ENCODE data around the gene L3HYPDH. TPM values are rescaled to one million over a fixed set of nuclear protein-coding genes. Genes with fewer than 3 reads are reported as not detected.

Gene L3HYPDH
- polyA plus RNA-seq, 1 of the 3 experiments (the other 2 are of a cell fraction): 66.2 TPM

GRCh38 chr14:59425322-59425935 lies 58.8 kb downstream of the L3HYPDH start:
- H3K27me3 ChIP-seq (ENCODE audit: insufficient read depth): no peaks in the 10 kb centered on the region
- CTCF ChIA-PET: interaction anchor here (0.6 to 1.2 kb wide), 5 partner anchors 13 to 301 kb away, joined by 3 to 5 read pairs (median 3); no protein-coding TSS in a partner anchor
- H3K36me3 ChIP-seq (replicated peaks in 1 of 2; ENCODE audit: control insufficient read depth in 1 of 2, insufficient read depth in 2 of 2, low read length in 1 of 2): peaks cover 2 to 3% of the 10 kb centered on the region in 2 experiments
- no peak overlapping the region for H3K9ac ChIP-seq
- no peak for DNase-seq
- no peaks in the 10 kb centered on the region for H4K20me1 ChIP-seq (ENCODE audit: insufficient read depth)
- POLR2A ChIA-PET: no interaction called here
- TF ChIP-seq CHD2 (IDR thresholded peaks at IDR 0.05; ENCODE audit: low read length, partially characterized antibody) (no peak), EZH2phosphoT487 (IDR thresholded peaks at IDR 0.05; ENCODE audit: borderline replicate concordance, low read depth) (no peak), CTCF (IDR thresholded peaks at IDR 0.05) (peak; percentile 9; the same call in 1 of the 2 replicates)
- H3K4me1 ChIP-seq (ENCODE audit: control insufficient read depth in 1 of 2, insufficient read depth in 2 of 2, low read depth in 1 of 2, low read length in 1 of 2): peaks cover 8 to 11% of the 10 kb centered on the region in 2 experiments; a peak in 2 of 4 replicates
- H2AFZ ChIP-seq (ENCODE audit: low read depth): no peak overlapping the region
- H3K4me3 ChIP-seq (ENCODE audit: low read depth in 2 of 2, low read length in 1 of 2): no peak overlapping the region
- no peak overlapping the region for H3K4me2 ChIP-seq
- H3K79me2 ChIP-seq (ENCODE audit: insufficient read depth): no peaks in the 10 kb centered on the region
- no peak overlapping the region for H3K27ac ChIP-seq (ENCODE audit: low read depth in 2 of 2, low read length in 1 of 2)
- H3K9me3 ChIP-seq: no peaks in the 10 kb centered on the region
- no peaks in the 10 kb centered on the region for H3K9me2 ChIP-seq
- WGBS (ENCODE audit: low lambda C conversion rate): 82% methylated on average over 3 of the region's 3 CpGs
- no peaks in the 10 kb centered on the region for H3F3A ChIP-seq (replicated peaks; ENCODE audit: insufficient read depth)

- no peak overlapping the region for H3K4me2 ChIP-seq
- no peak overlapping the region for H3K27ac ChIP-seq (ENCODE audit: low read depth in 2 of 2, low read length in 1 of 2)
- no peaks in the 10 kb centered on the region for H3F3A ChIP-seq (replicated peaks; ENCODE audit: insufficient read depth)
- no peaks in the 10 kb centered on the region for H3K79me2 ChIP-seq (ENCODE audit: insufficient read depth)
- ChIA-PET CTCF (interaction anchor here (1.1 to 1.6 kb wide), 7 partner anchors 11 to 300 kb away, joined by 3 to 8 read pairs (median 3); no protein-coding TSS in a partner anchor), POLR2A (no interaction called here)
- 95% methylated on average over 4 of the region's 4 CpGs for WGBS (ENCODE audit: low lambda C conversion rate)
- no peaks in the 10 kb centered on the region for H4K20me1 ChIP-seq (ENCODE audit: insufficient read depth)
- DNase-seq: no peak
- peaks cover 0 to 2% of the 10 kb centered on the region in 2 experiments for H3K36me3 ChIP-seq (replicated peaks in 1 of 2; ENCODE audit: control insufficient read depth in 1 of 2, insufficient read depth in 2 of 2, low read length in 1 of 2)
- no peak overlapping the region for H2AFZ ChIP-seq (ENCODE audit: low read depth)
- H3K9ac ChIP-seq: no peak overlapping the region
- no peaks in the 10 kb centered on the region for H3K27me3 ChIP-seq (ENCODE audit: insufficient read depth)
- no peak overlapping the region for H3K4me3 ChIP-seq (ENCODE audit: low read depth in 2 of 2, low read length in 1 of 2)
- no peaks in the 10 kb centered on the region for H3K9me2 ChIP-seq
- no peaks in the 10 kb centered on the region for H3K9me3 ChIP-seq
- peaks cover 8 to 11% of the 10 kb centered on the region in 2 experiments; a peak in 2 of 4 replicates for H3K4me1 ChIP-seq (ENCODE audit: control insufficient read depth in 1 of 2, insufficient read depth in 2 of 2, low read depth in 1 of 2, low read length in 1 of 2)
- TF ChIP-seq FOXJ3 (CRISPR knock-in tag; IDR thresholded peaks at IDR 0.05) (no peak), EZH2phosphoT487 (IDR thresholded peaks at IDR 0.05; ENCODE audit: borderline replicate concordance, low read depth) (no peak), EP300 (IDR thresholded peaks at IDR 0.05; ENCODE audit: borderline replicate concordance in 1 of 2, low read depth in 1 of 2, low read length in 1 of 2) (no peak), MEF2A (IDR thresholded peaks at IDR 0.05; ENCODE audit: borderline replicate concordance, low read depth) (no peak), RFX5 (IDR thresholded peaks at IDR 0.05; ENCODE audit: low read length) (no peak), TAF1 (IDR thresholded peaks at IDR 0.05; ENCODE audit: borderline replicate concordance, low read depth, low read length) (no peak), CTCF (IDR thresholded peaks at IDR 0.05) (no peak), GABPA (IDR thresholded peaks at IDR 0.05; ENCODE audit: low read depth) (no peak), NRF1 (IDR thresholded peaks at IDR 0.05; ENCODE audit: low read depth, low read length) (no peak), POLR2AphosphoS5 (IDR thresholded peaks at IDR 0.05; ENCODE audit: low read depth, low read length) (no peak), IRF3 (IDR thresholded peaks at IDR 0.05; ENCODE audit: low read depth, low read length) (no peak), REST (IDR thresholded peaks at IDR 0.05; ENCODE audit: low read depth, low read length) (no peak), MXI1 (IDR thresholded peaks at IDR 0.05; ENCODE audit: low read depth, low read length) (no peak), CHD2 (IDR thresholded peaks at IDR 0.05; ENCODE audit: low read length, partially characterized antibody) (no peak), SMC3 (IDR thresholded peaks at IDR 0.05; ENCODE audit: low read depth, low read length) (no peak)
These were observed 59.7 kb downstream of the L3HYPDH start for GRCh38 chr14:59424341-59425071.

All from SK-N-SH (cell line).